PC-9 (cell line): Measurements from ENCODE around the gene HHATL. TPM values are rescaled to one million over a fixed set of nuclear protein-coding genes. Genes with fewer than 3 reads are reported as not detected.

Source experiments
- BruUV-seq: library from RNA; stranded (reverse); fragments of 400-500 nt; replicated peaks from 2 replicates; lab custom pipeline; 2021; lab: Mats Ljungman, UMichigan
- CTCF ChIA-PET: fragments of 300-600 bp; sonication (Branson Sonifier 250); formaldehyde crosslinking; loops from one replicate; lab custom pipeline; 2022; ENCODE audit warnings: antibody characterized with exemption; lab: Charles Lee
- POLR2A ChIA-PET: fragments of 300-600 bp; sonication (Branson Sonifier 250); formaldehyde crosslinking; loops from one replicate; lab custom pipeline; 2022; ENCODE audit warnings: antibody characterized with exemption; ENCODE audit not compliant: unreplicated experiment; lab: Charles Lee
- DNase-seq, 2 experiments: peaks; one replicate each; pipeline versions ENCODE4 v3.0.0 to v3.0.0-alpha.2; 2015 to 2022; ENCODE audit warnings: mixed read lengths in 1 of 2
- H2AFZ ChIP-seq: fragments of 200-600 bp; sonication (generic); 2 replicates; pipeline ENCODE4 v1.8.1; 2017; ENCODE audit warnings: antibody characterized with exemption
- H3F3A ChIP-seq: fragments of 200-600 bp; sonication (generic); 2 replicates; pipeline ENCODE4 v1.8.1; 2017; ENCODE audit warnings: antibody characterized with exemption, mild to moderate bottlenecking, low read depth; ENCODE audit not compliant: insufficient read depth
- H3K27ac ChIP-seq: fragments of 200-600 bp; sonication (generic); 2 replicates; pipeline ENCODE4 v1.6.1; 2016; ENCODE audit warnings: mixed run types
- H3K27me3 ChIP-seq: fragments of 200-600 bp; sonication (generic); 2 replicates; pipeline ENCODE4 v1.6.1; 2016; ENCODE audit warnings: low read depth, mixed run types; ENCODE audit not compliant: insufficient read depth
- H3K36me3 ChIP-seq: fragments of 200-600 bp; sonication (generic); 2 replicates; pipeline ENCODE4 v1.6.1; 2016; ENCODE audit warnings: low read depth, mixed run types
- H3K4me1 ChIP-seq: fragments of 200-600 bp; sonication (generic); replicated peaks from 2 replicates; pipeline ENCODE4 v1.6.1; 2016; ENCODE audit warnings: mixed run types; ENCODE audit not compliant: insufficient read depth
- H3K4me2 ChIP-seq: fragments of 200-600 bp; sonication (generic); 2 replicates; pipeline ENCODE4 v1.6.1; 2017; ENCODE audit warnings: mixed run types
- H3K4me3 ChIP-seq: fragments of 200-600 bp; sonication (generic); 2 replicates; pipeline ENCODE4 v1.6.1; 2016; ENCODE audit warnings: mixed run types
- H3K79me2 ChIP-seq: fragments of 200-600 bp; sonication (generic); 2 replicates; pipeline ENCODE4 v1.6.1; 2017; ENCODE audit warnings: low read depth, mixed run types
- H3K9me2 ChIP-seq: fragments of 200-600 bp; sonication (generic); 2 replicates; pipeline ENCODE4 v1.8.1; 2017; ENCODE audit warnings: mild to moderate bottlenecking; ENCODE audit not compliant: insufficient read depth
- H3K9me3 ChIP-seq: fragments of 200-600 bp; sonication (generic); 2 replicates; pipeline ENCODE4 v1.8.1; 2016; ENCODE audit warnings: low read depth; ENCODE audit not compliant: insufficient read depth
- H4K20me1 ChIP-seq: fragments of 200-600 bp; sonication (generic); 2 replicates; pipeline ENCODE4 v1.8.1; 2017; ENCODE audit not compliant: insufficient read depth
- EZH2 ChIP-seq: fragments of 200-600 bp; sonication (generic); IDR thresholded peaks from 2 replicates; pipeline ENCODE4 v1.8.0; 2017; ENCODE audit warnings: antibody characterized with exemption, low read depth
- intact Hi-C: fragments of 100-400 bp; cut with micrococcal nuclease; formaldehyde crosslinking; loops from one replicate; pipeline ENCODE4 v1.10.0; 2022; ENCODE audit not compliant: unreplicated experiment
- total RNA-seq: library from RNA; stranded (reverse); gene quantifications from 2 replicates; pipeline ENCODE4 v1.2.3, GENCODE V29; 2021
- TF ChIP-seq, protein P1 (sequence below): fragments of 200-600 bp; sonication (generic); conservative IDR thresholded peaks from 2 replicates; pipeline ENCODE4 v1.6.1; 2017; ENCODE audit warnings: mixed run types, antibody characterized with exemption, mild to moderate bottlenecking, moderate library complexity

The HHATL gene
- total RNA-seq, 1 experiment from 2014 or later: not detected

DNA sequence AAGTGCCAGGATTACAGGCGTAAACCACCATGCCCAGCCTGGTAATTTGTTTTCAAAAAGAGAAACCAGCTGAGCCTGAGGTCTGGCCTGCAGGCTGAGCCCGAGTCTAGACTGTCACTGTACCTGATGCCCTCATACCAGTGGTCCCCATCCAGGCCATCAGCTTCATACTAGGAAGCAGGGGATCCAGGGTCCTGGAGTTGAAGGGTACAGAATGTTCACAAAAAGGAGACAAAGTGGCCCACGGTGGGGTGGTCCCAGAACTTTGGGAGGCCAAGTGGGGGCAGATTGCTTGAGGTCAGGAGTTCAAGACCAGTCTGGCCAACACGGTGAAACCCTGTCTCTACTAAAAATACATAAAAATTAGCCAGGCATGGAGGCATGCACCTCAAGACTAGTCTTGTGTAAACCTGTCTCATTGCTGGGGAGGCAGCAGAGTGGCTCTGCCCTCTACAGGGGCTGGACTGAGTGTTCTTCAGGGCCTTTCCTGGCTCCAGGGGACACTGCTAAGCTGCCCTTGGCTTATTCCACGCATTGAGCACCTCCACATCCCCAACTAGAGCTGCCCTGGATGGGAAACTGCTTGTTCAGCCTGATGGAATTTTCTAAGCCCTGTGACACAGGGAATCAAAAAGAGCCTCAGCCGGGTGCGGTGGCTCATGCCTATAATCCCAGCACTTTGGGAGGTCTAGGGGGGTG is 7.9 kb upstream of the HHATL start:
- POLR2A ChIA-PET: no interaction called here
- TF ChIP-seq, protein P1, sequence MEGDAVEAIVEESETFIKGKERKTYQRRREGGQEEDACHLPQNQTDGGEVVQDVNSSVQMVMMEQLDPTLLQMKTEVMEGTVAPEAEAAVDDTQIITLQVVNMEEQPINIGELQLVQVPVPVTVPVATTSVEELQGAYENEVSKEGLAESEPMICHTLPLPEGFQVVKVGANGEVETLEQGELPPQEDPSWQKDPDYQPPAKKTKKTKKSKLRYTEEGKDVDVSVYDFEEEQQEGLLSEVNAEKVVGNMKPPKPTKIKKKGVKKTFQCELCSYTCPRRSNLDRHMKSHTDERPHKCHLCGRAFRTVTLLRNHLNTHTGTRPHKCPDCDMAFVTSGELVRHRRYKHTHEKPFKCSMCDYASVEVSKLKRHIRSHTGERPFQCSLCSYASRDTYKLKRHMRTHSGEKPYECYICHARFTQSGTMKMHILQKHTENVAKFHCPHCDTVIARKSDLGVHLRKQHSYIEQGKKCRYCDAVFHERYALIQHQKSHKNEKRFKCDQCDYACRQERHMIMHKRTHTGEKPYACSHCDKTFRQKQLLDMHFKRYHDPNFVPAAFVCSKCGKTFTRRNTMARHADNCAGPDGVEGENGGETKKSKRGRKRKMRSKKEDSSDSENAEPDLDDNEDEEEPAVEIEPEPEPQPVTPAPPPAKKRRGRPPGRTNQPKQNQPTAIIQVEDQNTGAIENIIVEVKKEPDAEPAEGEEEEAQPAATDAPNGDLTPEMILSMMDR: no peak
- TF ChIP-seq EZH2: no peak
- BruUV-seq: no TSS peak

DNA sequence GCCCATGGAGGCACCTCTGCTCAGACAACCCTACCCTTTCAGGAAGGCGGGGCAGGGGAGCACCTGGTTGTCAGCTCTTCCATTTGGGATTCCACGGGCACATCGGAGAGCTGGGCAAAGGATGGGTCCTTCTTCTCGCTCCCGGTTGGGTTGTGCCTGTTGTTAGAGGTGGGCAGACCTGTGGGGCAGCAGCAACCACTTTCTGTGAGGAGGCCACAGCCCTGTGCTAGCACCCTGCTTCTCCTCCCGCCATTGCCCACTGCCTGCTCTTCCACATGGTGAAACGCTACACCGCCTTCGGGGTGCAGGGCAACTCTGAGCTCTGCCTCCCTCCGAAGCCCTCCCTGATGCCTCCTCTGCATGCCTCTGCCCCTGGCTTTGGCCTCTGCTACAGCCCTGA is 7.0 kb upstream of the HHATL start:
- Histone ChIP-seq H3K36me3 (no peaks in the 10 kb centered on the region), H3K4me1 (no peaks in the 10 kb centered on the region), H3K27me3 (no peaks in the 10 kb centered on the region), H3K9me2 (no peaks in the 10 kb centered on the region), H4K20me1 (no peaks in the 10 kb centered on the region), H3K9me3 (no peaks in the 10 kb centered on the region), H3K4me3 (no peak overlapping the region), H3K27ac (no peak overlapping the region), H3K4me2 (no peak overlapping the region), H2AFZ (no peak overlapping the region), H3F3A (no peaks in the 10 kb centered on the region), H3K79me2 (no peaks in the 10 kb centered on the region)
- DNase-seq: no peak
- TF ChIP-seq EZH2: no peak
- TF ChIP-seq, protein P1: no peak
- ChIA-PET POLR2A (no interaction called here), CTCF (no interaction called here)
- intact Hi-C loops: no loop called here
- BruUV-seq: no TSS peak

More for the DNA sequence above, 7.9 kb upstream of the HHATL start:
- no peaks in the 10 kb centered on the region for H4K20me1 ChIP-seq
- H2AFZ ChIP-seq: no peak overlapping the region
- no peaks in the 10 kb centered on the region for H3K79me2 ChIP-seq
- H3F3A ChIP-seq: no peaks in the 10 kb centered on the region
- H3K27me3 ChIP-seq: no peaks in the 10 kb centered on the region
- no peak overlapping the region for H3K27ac ChIP-seq
- DNase-seq: no peak
- H3K4me2 ChIP-seq: no peak overlapping the region
- H3K9me3 ChIP-seq: no peaks in the 10 kb centered on the region
- CTCF ChIA-PET: no interaction called here
- no peaks in the 10 kb centered on the region for H3K9me2 ChIP-seq
- H3K36me3 ChIP-seq: no peaks in the 10 kb centered on the region
- no peak overlapping the region for H3K4me3 ChIP-seq
- H3K4me1 ChIP-seq: no peaks in the 10 kb centered on the region
- intact Hi-C loops: no loop called here

DNA sequence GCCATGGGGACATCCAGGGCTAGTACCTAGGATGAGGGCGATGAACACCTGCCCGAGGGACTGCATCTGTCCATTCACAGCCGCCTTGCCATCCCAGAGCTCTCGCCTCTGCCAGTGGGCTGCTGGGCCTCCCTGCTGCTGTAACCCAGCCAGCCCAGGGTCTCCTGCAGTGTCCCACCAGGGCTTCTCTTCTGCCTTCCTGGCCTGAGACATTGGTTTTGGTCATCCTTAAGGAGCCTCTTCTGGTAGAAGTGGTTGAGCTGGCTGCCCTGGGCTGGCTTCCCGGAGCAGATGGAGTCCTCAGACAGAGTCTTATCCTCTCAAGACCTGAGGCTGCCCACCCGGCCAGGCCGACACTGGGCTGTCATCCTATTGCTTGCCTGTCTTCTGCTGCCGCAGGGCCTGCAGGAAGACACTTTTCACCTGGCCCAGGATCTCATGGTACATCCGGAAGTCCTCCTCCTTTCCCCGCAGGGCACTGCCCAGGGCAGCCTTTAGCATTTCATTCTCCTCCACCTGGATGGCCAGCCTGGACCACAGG is 6.1 kb upstream of the HHATL start:
- Histone ChIP-seq H3K4me3 (no peak overlapping the region), H3K27ac (no peak overlapping the region), H3K9me3 (no peaks in the 10 kb centered on the region), H3K36me3 (no peaks in the 10 kb centered on the region), H2AFZ (no peak overlapping the region), H3K27me3 (no peaks in the 10 kb centered on the region), H3F3A (no peaks in the 10 kb centered on the region), H3K4me1 (no peaks in the 10 kb centered on the region), H3K4me2 (no peak overlapping the region), H3K79me2 (no peaks in the 10 kb centered on the region), H3K9me2 (no peaks in the 10 kb centered on the region), H4K20me1 (no peaks in the 10 kb centered on the region)
- ChIA-PET CTCF (no interaction called here), POLR2A (interaction anchor here (0.6 kb wide), 1 partner anchor 1977 kb away, joined by 3 read pairs; no protein-coding TSS in a partner anchor)
- intact Hi-C loops: no loop called here
- DNase-seq: no peak
- TF ChIP-seq EZH2: no peak
- TF ChIP-seq, protein P1: no peak
- BruUV-seq: no TSS peak
